ENCODE data around the gene PIM1.
"Not testable (repeated sequence)": the region's sequence is repeated elsewhere in the genome, so short reads cannot be mapped to it uniquely, and the experiment has no call there.

PIM1 gene

GRCh38 chr6:37188962-37189510 lies 19.1 kb downstream of the PIM1 start:
- no peak for DNase-seq (ENCODE audit: low spot score)

- no peak for DNase-seq (ENCODE audit: low spot score)
These were observed 20.2 kb downstream of the PIM1 start for GRCh38 chr6:37190159-37190535.

GRCh38 chr6:37192666-37193065 lies 22.7 kb downstream of the PIM1 start:
- no peak for DNase-seq (ENCODE audit: low spot score)

GRCh38 chr6:37194886-37195285 lies 24.9 kb downstream of the PIM1 start:
- DNase-seq (ENCODE audit: low spot score) = not testable (repeated sequence)

GRCh38 chr6:37196451-37196850 lies 26.5 kb downstream of the PIM1 start:
- DNase-seq (ENCODE audit: low spot score) = not testable (repeated sequence)

- DNase-seq (ENCODE audit: low spot score) = no peak
These were observed 30.1 kb downstream of the PIM1 start for GRCh38 chr6:37200085-37200484.

- no peak for DNase-seq (ENCODE audit: low spot score)
These were observed 31.8 kb downstream of the PIM1 start for GRCh38 chr6:37201726-37202125.

GRCh38 chr6:37202788-37203491 lies 33.0 kb downstream of the PIM1 start:
- DNase-seq (ENCODE audit: low spot score) = no peak

GRCh38 chr6:37204014-37204751 lies 34.2 kb downstream of the PIM1 start:
- peak; percentile 72 for DNase-seq (ENCODE audit: low spot score)

- DNase-seq (ENCODE audit: low spot score) = peak; percentile 85
These were observed 35.4 kb downstream of the PIM1 start for GRCh38 chr6:37205175-37205996.

- no peak for DNase-seq (ENCODE audit: low spot score)
These were observed 36.0 kb downstream of the PIM1 start for GRCh38 chr6:37205997-37206340.

- DNase-seq (ENCODE audit: low spot score) = no peak
These were observed 36.7 kb downstream of the PIM1 start for GRCh38 chr6:37206622-37207021.

GRCh38 chr6:37207903-37208456 lies 38.0 kb downstream of the PIM1 start:
- DNase-seq (ENCODE audit: low spot score) = peak; percentile 93

- DNase-seq (ENCODE audit: low spot score) = no peak
These were observed 38.8 kb downstream of the PIM1 start for GRCh38 chr6:37208793-37209192.

GRCh38 chr6:37209461-37210205 lies 39.7 kb downstream of the PIM1 start:
- DNase-seq (ENCODE audit: low spot score) = no peak

GRCh38 chr6:37210313-37210968 lies 40.5 kb downstream of the PIM1 start:
- DNase-seq (ENCODE audit: low spot score) = peak; percentile 92

- no peak for DNase-seq (ENCODE audit: low spot score)
These were observed 42.3 kb downstream of the PIM1 start for GRCh38 chr6:37212268-37212667.

GRCh38 chr6:37218061-37218460 lies 48.1 kb downstream of the PIM1 start:
- no peak for DNase-seq (ENCODE audit: low spot score)

GRCh38 chr6:37218511-37218910 lies 48.6 kb downstream of the PIM1 start:
- DNase-seq (ENCODE audit: low spot score) = no peak

GRCh38 chr6:37221585-37222124 lies 51.7 kb downstream of the PIM1 start:
- no peak for DNase-seq (ENCODE audit: low spot score)
